HG02642 (cell line): ENCODE data around the gene FN1.

Experiments used
- ATAC-seq: cut with Tn5 transposase; IDR thresholded peaks from one replicate; pipeline ENCODE4 v1.9.1; 2021; ENCODE audit warnings: mild to moderate bottlenecking; ENCODE audit not compliant: unreplicated experiment, poor library complexity

The FN1 gene

DNA sequence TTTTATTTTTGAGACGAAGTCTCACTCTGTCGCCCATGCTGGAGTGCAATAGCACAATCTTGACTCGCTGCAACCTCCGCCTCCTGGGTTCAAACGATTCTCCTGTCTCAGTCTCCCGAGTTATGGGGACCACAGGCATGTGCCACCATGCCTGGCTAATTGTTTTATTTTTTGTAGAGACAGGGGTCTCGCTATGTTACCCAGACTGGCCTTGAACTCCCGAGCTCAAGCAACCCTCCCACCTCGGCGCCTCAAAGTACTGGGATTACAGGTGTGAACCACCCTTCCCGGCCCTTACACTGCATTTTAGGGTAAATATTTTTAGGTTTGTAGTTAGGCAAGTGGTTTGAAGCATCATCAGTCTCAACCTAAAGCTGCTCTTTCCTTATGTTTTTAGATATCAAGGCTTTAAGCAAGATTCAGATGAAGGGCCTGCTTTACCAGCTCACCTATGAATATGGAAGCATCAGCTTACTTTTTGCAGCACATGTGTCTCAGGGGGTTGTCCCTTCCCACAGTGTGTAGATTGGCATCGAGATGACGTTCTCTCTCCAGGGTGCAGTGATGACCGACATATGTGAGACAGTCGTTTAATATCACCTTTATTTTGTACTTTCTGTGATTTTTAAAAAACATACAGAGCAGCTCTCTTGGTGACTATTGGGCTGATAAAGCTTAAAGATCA, 76.8 kb downstream of the FN1 start:
- ATAC-seq = no peak

DNA sequence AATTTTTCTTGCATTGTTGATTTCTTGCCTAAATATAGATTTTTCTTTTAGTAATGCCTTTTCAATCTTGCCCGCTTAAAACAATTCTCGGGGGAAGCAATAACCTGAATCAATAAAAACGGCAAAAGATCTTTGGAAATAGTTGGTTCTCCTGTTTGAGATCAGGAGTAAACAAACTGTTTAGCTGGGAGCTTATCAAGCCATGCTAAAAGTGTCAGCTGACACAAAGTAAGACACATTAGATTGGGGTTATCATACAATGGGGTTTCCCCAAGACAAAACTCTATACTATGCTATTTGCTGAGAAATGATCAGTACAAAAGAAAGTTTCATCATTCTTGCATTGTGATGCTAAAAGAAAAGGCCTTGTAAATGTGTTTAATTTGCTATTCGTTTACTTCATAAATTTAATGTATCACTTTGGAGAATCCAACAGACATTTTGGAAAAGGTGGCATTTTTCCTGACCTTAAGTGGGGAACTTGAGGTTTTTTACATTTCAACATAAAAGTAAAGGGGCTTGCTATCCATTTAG, 77.5 kb downstream of the FN1 start:
- no peak for ATAC-seq

DNA sequence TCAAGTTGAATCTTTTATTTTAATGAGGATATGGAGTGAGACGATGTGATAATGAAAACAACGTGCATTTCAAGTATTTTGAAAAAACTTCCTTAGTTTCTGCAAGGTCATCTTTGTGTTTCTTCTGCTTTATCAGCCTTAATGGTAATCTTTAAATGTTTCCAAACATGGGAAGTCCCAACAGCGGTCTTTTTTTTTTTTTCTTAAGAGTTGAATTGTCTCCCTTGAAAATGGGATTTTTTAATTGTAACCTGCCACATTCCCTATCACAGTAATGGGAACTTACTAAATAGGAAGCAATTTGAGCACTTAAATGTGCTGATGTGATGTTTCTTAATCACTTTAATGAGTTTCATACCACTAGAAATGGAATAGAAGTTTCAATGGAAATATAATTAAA, 78.2 kb downstream of the FN1 start:
- ATAC-seq = no peak

DNA sequence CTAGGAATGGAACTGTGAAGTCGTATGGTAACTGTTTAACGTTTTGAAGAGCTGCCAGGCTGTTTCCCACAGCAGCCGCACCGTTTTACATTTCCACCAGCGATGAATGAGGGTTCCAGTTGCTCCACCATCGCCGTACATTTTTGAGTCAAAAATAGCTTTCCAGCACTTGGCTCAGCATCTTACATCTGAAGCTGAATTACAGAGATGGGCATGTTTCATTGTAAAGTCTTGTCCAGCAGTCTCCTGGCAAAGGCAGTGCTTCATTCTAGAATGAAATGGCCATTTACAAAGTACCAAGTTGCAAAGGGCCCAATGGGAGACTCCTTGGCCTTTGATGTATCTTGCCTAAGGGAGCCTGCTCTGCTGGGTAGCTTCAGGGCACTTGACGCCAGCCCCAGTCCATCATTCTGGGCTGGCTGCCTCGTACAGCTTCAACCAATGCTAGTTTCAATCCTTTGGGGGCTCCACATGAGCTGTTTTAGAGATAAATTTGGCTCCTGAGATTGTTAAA, 78.9 kb downstream of the FN1 start:
- no peak for ATAC-seq

DNA sequence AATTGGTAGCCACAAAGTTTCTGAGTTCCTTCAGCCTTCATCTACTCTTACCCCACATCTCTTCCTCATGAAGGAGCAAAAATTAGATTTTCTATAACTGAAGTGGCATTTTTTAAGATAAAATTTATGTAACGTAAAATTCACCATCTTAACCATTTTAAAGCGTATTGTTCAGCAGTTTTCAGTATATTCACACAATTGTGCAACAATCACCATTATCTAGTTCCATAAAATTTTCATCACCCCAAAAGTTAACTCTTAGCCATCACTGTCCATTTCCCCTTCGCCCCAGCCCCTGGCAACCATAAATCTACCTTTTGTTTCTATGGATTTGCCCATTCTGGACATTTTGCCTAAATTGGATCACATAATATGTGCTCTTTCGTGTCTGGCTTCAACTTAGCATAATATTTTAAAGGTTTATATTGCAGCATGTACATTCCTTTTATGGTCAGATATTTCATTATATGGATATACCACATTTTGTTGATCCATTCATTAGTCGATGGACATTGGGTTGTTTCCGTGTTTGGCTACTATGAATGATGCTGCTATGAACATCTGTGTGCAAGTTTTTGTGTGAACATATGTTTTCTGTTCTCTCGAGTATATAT, 79.4 kb downstream of the FN1 start:
- ATAC-seq = no peak

DNA sequence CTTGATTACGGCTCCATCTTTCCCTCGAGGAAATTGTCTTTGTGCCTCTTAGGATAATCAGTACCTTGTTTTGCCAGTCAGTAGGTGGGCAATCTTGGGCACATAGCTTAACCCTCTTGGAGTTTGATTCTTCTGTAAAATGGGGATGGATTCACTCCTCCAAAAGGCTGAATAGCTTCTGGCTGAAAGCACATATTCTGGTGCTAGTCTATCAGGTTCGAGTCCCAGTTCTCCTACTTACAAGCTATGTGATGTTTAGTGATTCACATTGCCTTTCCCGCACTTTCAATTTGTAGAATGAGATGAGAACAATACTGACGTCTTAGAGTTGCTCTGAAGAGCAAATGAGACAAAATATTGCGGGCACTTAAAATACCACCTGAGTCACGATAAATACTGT, 80.1 kb downstream of the FN1 start:
- ATAC-seq = no peak

DNA sequence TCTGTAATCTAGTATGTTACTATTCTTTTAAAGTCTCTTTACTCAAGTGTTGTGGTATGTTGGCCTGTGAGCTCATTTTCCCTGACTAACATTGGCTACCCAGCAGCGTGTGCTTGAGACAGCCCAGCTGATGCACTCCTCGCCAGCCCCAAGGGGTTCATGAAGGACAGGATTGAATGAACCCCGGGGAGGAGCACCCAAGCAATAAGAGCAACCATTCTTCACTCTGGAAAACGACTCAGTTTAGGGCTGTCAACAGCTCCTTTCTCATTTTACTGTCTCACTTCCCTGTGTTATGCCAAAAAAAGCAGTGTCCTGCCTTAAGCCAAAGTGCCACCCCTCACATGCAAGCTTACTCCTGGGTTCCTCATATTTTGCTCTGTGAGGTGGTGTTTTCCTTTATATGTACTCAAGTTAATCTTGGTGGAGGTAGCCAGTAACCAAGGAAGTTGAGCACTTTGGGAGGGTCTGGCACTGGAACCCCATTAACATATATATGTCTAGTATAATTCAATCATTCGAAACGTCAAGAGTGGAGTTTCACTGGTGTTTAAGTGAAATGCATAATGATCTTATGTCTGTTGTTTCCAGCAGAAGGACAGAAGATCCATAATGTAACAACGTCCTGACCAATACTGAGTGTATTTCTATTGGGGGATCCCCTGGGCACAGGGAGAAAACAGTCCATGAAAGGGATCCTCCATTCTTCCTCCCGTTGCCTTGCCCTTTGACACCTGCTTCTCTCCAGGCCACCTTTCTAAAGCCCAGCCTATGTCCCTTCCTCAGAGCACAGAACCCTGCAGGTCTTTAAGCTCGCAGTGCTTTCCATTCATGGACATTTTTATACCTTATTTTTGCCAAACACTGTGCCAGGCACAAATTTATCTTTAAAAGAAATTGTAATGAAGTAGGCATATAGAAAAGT, 80.8 kb downstream of the FN1 start:
- ATAC-seq = no peak

DNA sequence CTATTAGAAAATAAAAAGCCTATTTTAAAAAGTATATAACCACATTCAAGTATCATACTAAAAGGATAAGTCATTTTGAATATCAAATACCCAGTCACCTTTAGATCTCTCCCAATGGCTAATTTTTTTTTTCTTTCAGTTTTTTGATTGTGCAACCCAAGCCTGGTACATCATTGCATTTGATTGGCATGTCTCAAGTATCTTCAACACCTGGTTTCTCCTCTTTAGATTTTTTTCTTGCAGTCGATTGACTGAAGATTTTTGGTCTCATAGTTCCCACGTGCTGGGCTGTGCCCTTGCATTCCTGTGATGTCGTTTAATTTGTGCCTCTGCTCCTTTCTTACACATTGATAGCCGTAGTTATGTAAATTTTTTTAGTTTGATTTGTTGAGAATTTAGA, 83.3 kb downstream of the FN1 start:
- no peak for ATAC-seq

DNA sequence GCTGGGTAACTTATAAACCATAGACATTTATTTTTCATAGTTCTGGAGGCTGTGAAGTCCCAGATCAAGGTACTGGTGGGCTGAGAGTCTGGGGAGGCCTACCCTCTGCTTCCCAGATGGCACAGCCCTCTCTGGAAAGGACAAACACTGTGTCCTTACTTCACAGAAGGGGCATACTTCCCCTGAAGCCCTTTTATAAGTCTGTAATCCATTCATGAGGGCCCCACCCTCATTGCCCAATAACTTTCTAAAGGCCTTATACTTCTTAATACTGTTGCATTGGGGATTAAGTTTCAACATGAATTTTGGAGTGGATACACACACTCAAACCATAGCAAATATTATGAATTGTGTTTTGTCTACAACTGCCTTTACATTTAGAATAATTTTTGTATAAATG, 88.0 kb downstream of the FN1 start:
- ATAC-seq = no peak

DNA sequence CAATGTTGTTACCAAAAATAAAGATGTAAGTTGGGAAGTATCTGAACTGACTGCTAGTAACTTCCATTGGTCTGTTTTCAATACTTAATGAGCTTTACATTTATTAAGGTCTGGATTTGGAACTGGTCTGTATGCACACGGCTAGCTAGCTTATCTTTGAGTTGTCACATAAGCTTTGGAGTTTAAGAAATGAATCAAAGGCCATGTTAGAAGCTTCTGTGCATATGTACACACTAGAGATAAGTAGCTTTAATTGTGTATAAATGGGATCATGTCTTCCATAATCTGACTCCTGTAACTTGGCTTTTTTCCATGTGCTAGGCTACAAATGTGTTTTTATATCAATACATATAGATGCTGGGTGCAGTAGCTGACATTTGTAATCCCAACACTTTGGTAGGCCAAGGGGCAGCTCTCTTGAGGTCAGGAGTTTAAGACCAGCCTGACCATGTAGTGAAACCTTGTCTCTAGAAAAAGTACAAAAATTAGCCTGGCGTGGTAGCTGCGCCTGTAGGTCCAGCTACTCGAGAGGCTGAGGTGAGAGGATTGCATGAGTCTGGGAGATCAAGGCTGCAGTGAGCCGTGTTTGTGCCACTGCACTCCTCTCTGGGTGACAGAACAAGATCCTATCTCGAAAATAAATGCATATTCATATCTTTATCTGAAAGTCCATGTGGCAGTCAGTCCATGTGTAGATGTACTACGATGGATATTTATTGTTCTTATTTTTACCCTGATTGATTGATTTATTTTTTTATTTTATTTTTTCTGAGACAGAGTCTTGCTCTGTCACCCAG, 96.8 kb downstream of the FN1 start:
- no peak for ATAC-seq

DNA sequence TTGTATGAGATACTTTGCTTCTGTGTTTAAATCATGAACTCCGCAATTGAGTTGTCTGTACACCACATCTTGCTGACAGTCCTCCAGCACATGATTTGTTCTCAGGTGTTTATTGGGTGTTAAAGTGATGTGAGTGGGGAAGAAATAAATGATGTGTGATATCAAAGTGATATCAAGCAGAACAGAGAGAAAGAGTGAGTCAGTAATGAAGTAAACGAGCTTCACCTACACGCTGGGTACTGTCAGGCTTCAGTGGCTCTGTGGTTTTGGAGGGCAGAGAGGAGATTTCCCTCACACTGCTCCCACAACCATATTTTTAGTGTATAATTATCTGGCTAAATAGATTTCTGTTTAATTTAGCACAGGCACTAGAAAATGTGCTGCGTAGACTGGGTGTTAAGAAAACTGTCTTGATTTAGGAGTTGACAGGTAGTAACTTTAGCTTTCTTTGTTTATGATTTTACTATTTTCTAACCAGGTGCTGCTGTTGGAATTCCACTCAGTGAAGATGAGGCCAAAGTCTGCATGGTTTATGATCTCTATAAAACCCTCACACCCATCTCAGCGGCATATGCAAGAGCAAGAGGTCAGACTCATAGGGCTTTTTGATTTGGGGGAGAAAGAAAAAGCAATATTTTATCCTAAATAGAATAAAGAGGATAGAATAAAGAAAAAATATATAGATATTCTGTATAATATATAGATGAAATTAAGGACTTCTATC, 102.8 kb downstream of the FN1 start:
- peak; percentile 70 for ATAC-seq

DNA sequence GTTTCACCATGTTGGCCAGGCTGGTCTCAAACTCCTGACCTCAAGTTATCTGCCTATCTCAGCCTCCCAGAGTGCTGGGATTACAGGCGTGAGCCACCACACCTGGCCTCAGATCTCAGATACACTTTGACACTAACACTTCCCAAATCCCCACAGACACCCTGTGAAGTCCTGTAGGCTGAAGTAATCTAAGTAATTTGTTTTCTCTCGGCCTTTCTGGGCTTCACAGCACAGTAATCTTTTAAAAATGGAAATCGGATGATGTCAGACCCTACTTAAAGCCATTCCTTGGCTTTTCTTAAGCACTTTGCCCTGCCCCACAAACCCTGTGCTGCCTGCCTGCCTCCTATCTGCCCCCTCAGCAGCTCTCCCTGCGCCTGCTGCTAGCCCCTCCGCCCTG, 107.8 kb downstream of the FN1 start:
- ATAC-seq = no peak

DNA sequence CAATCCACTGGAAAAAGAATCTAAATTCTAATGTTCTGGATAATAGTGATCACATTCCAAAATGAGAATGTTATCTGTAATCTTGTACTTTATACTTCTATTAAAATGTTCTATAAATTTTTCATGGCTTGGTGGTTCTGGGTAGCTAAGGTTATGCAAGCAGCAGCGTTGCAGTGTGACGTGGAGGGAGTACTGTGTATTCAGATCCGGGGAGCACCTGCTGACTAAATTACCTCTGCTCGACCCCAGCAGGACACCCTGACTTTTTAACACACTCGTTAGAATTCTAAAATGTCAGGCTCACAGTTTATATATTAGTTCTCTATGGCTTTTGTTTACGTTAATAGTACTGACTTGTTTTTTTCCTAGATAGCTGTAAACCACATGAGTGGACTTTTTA, 111.1 kb downstream of the FN1 start:
- no peak for ATAC-seq

DNA sequence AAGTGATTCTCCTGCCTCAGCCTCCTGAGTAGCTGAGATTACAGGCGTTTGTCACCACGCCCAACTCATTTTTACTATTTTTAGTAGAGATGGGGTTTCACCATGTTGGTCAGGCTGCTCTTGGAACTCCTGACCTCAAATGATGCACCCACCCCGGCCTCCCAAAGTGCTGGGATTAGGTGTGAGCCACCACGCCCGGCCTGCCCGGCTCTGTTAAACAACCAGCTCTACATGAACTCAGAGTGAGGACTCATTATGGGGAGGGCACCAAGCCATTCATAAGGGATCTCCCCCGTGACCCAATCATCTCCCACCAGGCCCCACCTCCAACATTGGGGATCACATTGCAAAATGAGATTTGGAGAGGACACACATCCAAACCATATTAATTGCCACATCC, 115.2 kb downstream of the FN1 start:
- ATAC-seq = no peak

DNA sequence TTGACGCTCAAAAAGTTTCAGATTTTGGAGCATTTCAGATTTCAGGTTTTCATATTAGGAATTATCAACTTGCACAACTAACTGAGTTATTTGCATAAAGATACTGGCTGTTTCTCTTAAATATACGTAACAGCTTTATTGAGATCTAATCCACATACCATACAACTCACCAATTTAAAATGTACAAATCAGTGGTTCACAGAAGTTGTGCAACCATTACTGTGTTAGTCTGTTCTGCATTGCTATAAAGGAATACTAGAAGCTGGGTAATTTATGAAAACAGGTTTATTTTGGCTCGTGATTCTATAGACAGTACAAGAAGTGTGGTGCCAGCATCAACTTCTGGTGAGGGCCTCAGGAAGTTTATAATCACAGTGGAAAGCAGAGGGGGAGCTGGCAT, 115.8 kb downstream of the FN1 start:
- ATAC-seq = no peak

DNA sequence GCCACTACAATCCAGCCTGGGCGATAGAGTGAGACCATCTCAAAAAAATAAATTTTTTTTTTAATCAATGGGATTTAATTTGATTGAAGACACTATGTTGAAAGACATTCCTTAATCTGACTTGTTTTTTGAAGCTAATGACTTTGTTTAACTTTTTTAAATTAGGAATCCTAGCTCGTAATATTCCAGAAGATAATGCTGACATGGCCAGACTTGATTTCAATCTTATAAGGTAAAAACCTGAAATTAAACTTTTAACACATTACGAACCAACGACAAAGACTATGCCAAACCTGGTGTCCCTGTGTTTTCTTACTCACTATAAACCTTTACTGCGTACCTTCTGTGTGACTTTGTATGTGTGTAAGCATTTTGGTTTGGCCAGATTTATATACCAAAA, 116.4 kb downstream of the FN1 start:
- ATAC-seq = no peak

DNA sequence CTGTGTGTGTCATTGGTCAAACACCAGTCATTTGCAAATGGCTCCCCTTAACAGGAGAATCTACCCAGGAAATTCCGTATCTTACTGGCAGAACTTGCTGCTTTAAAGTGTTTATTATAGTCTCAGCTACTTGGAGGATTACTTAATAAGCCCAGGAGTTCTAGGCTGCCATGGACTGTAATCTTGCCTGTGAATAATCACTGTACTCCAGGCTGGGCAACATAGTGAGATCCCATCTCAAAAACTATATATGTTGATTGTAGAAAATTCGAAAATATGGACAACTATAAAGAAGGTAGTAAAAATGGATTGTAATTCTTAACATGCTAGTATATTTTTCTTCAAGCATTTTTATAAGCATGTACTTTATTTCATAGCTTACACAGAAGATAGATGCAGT, 119.5 kb downstream of the FN1 start:
- no peak for ATAC-seq

DNA sequence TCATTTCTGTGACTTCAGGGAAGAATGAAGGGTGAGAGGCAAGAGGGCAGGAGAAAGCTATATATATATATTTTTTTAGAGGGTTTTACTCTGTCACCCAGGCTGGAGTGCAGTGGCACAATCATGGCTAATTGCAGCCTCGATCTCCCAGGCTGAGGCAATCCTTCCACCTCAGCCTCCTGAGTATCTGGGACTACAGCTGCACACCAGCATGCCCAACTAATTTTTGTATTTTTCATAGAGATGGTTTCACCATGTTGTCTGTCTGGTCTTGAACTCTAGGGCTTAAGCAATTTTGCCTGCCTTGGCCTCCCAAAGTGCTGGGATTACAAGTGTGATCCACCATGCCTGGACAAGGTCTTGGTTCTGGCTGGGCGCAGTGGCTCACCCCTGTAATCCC, 120.6 kb downstream of the FN1 start:
- no peak for ATAC-seq

DNA sequence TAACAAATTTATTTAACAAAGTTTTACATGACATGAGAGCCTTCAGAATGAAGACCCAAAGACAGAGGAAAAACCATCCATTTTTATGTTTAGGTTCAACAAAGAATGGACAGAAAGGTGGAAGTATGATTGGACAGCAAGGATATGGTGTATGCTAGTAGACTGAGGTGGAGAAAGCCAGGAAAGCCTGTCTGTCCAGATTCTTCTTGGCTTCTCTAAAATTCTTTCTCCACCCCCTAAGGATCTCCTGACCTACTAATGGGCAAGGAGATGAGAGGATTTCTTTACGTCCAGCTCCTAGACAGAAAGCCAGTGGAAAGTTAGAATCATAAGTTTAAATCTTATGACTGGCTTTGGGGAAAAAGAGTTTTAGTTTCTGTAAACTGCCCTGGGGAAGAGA, 121.0 kb downstream of the FN1 start:
- no peak for ATAC-seq

DNA sequence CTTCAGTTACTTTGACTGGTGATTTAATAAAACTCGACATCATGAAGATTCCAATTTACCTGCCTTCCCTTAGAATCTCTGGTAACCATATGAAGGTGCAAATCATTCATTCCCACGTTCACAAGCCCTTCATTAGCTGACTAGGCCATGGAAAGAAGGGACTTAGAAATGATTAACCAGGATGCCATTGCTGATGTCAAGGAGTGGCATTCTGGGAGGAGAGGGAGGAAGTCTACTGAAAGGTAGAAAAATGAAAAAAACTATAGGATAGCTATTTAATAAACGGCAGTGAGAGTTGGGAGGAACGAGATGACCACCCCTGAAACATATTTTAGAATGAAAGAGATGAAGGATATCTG, 122.6 kb downstream of the FN1 start:
- ATAC-seq = no peak
